Colonic mucosa (tissue), 4 donors: Measurements from ENCODE around the gene UBE2D3. TPM values are rescaled to one million over a fixed set of nuclear protein-coding genes. Genes with fewer than 3 reads are reported as not detected.
"Not testable (repeated sequence)": the region's sequence is repeated elsewhere in the genome, so short reads cannot be mapped to it uniquely, and the experiment has no call there.

ENCODE experiments used
- DNase-seq: peaks from one replicate; pipeline ENCODE4 v3.0.0-alpha.2; 2020
- H3K27ac ChIP-seq: fragments of 200-600 bp; one replicate; pipeline ENCODE4 v1.8.0; 2021
- H3K27me3 ChIP-seq: fragments of 200-600 bp; one replicate; pipeline ENCODE4 v1.8.0; 2021
- H3K36me3 ChIP-seq: fragments of 200-600 bp; one replicate; pipeline ENCODE4 v1.8.0; 2021
- H3K4me1 ChIP-seq: fragments of 200-600 bp; one replicate; pipeline ENCODE4 v1.8.0; 2021; ENCODE audit warnings: mild to moderate bottlenecking
- H3K4me3 ChIP-seq: fragments of 200-600 bp; one replicate; pipeline ENCODE4 v1.8.0; 2021
- H3K9ac ChIP-seq, 2 donors: one replicate each; pipeline ENCODE4 v1.7.0; 2013; ENCODE audit warnings: control low read depth in 2 of 2, low read depth in 2 of 2, low read length in 2 of 2
- H3K9me3 ChIP-seq: fragments of 200-600 bp; one replicate; pipeline ENCODE4 v1.8.0; 2021
- CTCF ChIP-seq: fragments of 200-600 bp; IDR thresholded peaks from one replicate; pipeline ENCODE4 v1.8.0; 2022; ENCODE audit warnings: antibody characterized with exemption, mild to moderate bottlenecking
- intact Hi-C: fragments of 100-400 bp; cut with DNase I; formaldehyde crosslinking; loops from one replicate; pipeline ENCODE4 v1.14.1; 2022
- total RNA-seq, 2 donors: library from RNA; stranded (reverse); fragmentation: NEBNext Ultra II Directional in 1 of 2; extraction: Animal tissue kit (Norgen Biotek cat#: 25700) in 1 of 2; gene quantifications; one replicate each; pipeline ENCODE4 v1.2.1, GENCODE V29; 2021
- donor health status: healthy.
- donor health status: DM: no; HTN: no; CAD: no.
- donor health status: DM: no; HTN: no; CAD: no.

UBE2D3 gene
- total RNA-seq, 2 donors from 2014 or later: 290 to 346 TPM

GRCh38 chr4:102824398-102824797, 3.0 kb downstream of the UBE2D3 start:
- no peaks in the 10 kb centered on the region for H3K9me3 ChIP-seq
- TF ChIP-seq CTCF: no peak
- H3K4me1 ChIP-seq: peaks cover 11% of the 10 kb centered on the region
- no peak for DNase-seq
- no peaks in the 10 kb centered on the region for H3K36me3 ChIP-seq
- H3K4me3 ChIP-seq: peak overlapping the region; percentile 82
- intact Hi-C loops: loop anchor here (10.0 kb wide), 1 partner anchor 390 kb away; no protein-coding TSS in a partner anchor
- H3K27ac ChIP-seq: peak overlapping the region; percentile 100
- H3K9ac ChIP-seq: peak overlapping the region in 1 of 2 donors; percentile 99
- no peaks in the 10 kb centered on the region for H3K27me3 ChIP-seq

- Histone ChIP-seq H3K4me1 (peaks cover 13% of the 10 kb centered on the region), H3K9ac (peak overlapping the region in 1 of 2 donors; percentile 48)
Measured at GRCh38 chr4:102823897-102824296, 3.5 kb downstream of the UBE2D3 start.

GRCh38 chr4:102823464-102823863, 3.9 kb downstream of the UBE2D3 start:
- Histone ChIP-seq H3K27me3 (no peaks in the 10 kb centered on the region), H3K36me3 (no peaks in the 10 kb centered on the region), H3K9me3 (no peaks in the 10 kb centered on the region), H3K4me3 (peak overlapping the region; percentile 82), H3K4me1 (peaks cover 12% of the 10 kb centered on the region), H3K27ac (no peak overlapping the region), H3K9ac (peak overlapping the region in 1 of 2 donors; percentile 48)
- intact Hi-C loops: loop anchor here (10.0 kb wide), 1 partner anchor 389 kb away; no protein-coding TSS in a partner anchor
- DNase-seq: no peak
- no peak for TF ChIP-seq CTCF

More at GRCh38 chr4:102823897-102824296, 3.5 kb downstream of the UBE2D3 start:
- intact Hi-C loops: loop anchor here (10.0 kb wide), 1 partner anchor 389 kb away; no protein-coding TSS in a partner anchor
- DNase-seq: no peak
- Histone ChIP-seq H3K9me3 (no peaks in the 10 kb centered on the region), H3K36me3 (no peaks in the 10 kb centered on the region), H3K27me3 (no peaks in the 10 kb centered on the region), H3K4me3 (peak overlapping the region; percentile 82), H3K27ac (peak overlapping the region; percentile 100)
- no peak for TF ChIP-seq CTCF

GRCh38 chr4:102819588-102820365, 7.6 kb downstream of the UBE2D3 start:
- no peak overlapping the region for H3K27ac ChIP-seq
- no peak for DNase-seq
- H3K36me3 ChIP-seq: no peaks in the 10 kb centered on the region
- no peak overlapping the region for H3K4me3 ChIP-seq
- intact Hi-C loops: loop anchor here (10.0 kb wide), 1 partner anchor 385 kb away; no protein-coding TSS in a partner anchor
- H3K9me3 ChIP-seq: no peaks in the 10 kb centered on the region
- TF ChIP-seq CTCF: no peak
- H3K4me1 ChIP-seq: peaks cover 12% of the 10 kb centered on the region
- H3K27me3 ChIP-seq: no peaks in the 10 kb centered on the region
- H3K9ac ChIP-seq: no peak overlapping the region

- DNase-seq, H3K9me3 ChIP-seq, intact Hi-C loops, H3K27me3 ChIP-seq, H3K36me3 ChIP-seq, H3K27ac ChIP-seq, H3K4me3 ChIP-seq, H3K9ac ChIP-seq: not testable (repeated sequence)
- peaks cover 12% of the 10 kb centered on the region for H3K4me1 ChIP-seq
Measured at GRCh38 chr4:102819100-102819499, 8.3 kb downstream of the UBE2D3 start.
